Lower leg skin (tissue), 4 donors: ENCODE results near the gene DTL. TPM values are rescaled to one million over a fixed set of nuclear protein-coding genes. Genes with fewer than 3 reads are reported as not detected.

Source experiments
- DNase-seq, 2 donors: peaks; one replicate each; pipeline ENCODE4 v3.0.0-alpha.2; 2019; ENCODE audit warnings: low spot score in 2 of 2
- H3K4me3 ChIP-seq: fragments of 200-600 bp; sonication (generic); 2 replicates; pipeline ENCODE4 v1.5.1; 2017; ENCODE audit warnings: mild to moderate bottlenecking, low read depth; ENCODE audit not compliant: poor library complexity, severe bottlenecking
- POLR2A ChIP-seq, 2 donors: fragments of 450-650 bp; IDR thresholded peaks; one replicate each; pipeline ENCODE4 v1.6.1; 2016 to 2017; ENCODE audit warnings: antibody characterized with exemption in 2 of 2, mild to moderate bottlenecking in 1 of 2, moderate library complexity in 1 of 2
- WGBS, 2 donors: methylation state at CpG; one replicate each; pipeline ENCODE4 v1.1.5; 2018; 5-methylcytosine and 5-hydroxymethylcytosine counted together
- intact Hi-C: fragments of 100-400 bp; cut with DNase I; formaldehyde crosslinking; loops from one replicate; pipeline ENCODE4 v1.15.0; 2023; ENCODE audit warnings: low total_unique reads
- total RNA-seq, 4 donors: library from RNA; depleted of rRNA; stranded (reverse); fragments of >200 nt; gene quantifications; one replicate each; pipeline ENCODE4 v1.1.0, GENCODE V29; 2016
- TF ChIP-seq, protein P1 (sequence below), 3 donors: fragments of 450-650 bp; IDR thresholded peaks; one replicate each; pipeline ENCODE4 v1.5.1; 2016; ENCODE audit warnings: antibody characterized with exemption in 3 of 3, mild to moderate bottlenecking in 3 of 3, moderate library complexity in 2 of 3

DTL gene
- total RNA-seq, 4 donors from 2014 or later: 0.23 to 1.2 (median 0.90) TPM

DNA sequence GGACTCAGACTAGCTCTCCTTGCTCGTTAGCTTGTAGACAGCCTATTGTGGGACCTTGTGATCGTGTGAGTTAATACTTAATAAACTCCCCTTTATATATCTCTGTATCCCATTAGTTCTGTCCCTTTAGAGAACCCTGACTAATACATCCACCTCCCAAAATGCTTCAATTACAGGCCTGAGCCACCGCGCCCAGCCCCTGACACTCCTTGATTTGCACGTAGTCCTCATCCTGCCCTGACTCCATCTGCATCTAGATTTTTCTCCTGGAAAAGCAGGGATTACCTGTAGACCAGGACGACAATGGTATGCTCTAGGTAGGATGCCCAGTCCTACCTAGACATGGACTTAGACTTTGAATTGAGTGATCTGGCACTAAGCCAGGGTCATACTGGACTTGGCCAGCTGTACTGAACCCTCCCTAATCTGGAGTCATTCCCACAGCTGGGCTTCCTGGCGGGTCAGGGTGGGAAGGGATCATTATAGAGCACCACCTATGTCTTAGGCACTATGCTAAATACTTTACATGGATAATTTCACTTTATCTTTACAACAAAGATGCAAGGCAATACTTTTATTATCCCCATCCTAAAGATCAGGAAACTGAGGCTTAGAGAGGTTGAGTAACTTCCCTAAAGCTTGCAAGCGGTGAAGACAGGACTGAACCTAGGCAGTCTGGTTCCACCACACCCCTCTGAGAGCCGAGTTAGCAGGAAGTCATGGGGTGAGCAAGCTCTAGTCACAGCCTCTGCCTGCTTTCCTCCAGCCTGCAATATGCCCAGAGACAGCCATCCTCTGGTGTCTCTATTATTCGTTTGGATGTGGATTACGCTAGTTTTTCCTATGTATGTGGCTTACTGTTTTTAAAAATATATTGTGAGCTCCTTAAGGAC, 89.4 kb downstream of the DTL start:
- intact Hi-C loops: no loop called here
- no peak for DNase-seq
- no peak overlapping the region for H3K4me3 ChIP-seq
- TF ChIP-seq, protein P1, sequence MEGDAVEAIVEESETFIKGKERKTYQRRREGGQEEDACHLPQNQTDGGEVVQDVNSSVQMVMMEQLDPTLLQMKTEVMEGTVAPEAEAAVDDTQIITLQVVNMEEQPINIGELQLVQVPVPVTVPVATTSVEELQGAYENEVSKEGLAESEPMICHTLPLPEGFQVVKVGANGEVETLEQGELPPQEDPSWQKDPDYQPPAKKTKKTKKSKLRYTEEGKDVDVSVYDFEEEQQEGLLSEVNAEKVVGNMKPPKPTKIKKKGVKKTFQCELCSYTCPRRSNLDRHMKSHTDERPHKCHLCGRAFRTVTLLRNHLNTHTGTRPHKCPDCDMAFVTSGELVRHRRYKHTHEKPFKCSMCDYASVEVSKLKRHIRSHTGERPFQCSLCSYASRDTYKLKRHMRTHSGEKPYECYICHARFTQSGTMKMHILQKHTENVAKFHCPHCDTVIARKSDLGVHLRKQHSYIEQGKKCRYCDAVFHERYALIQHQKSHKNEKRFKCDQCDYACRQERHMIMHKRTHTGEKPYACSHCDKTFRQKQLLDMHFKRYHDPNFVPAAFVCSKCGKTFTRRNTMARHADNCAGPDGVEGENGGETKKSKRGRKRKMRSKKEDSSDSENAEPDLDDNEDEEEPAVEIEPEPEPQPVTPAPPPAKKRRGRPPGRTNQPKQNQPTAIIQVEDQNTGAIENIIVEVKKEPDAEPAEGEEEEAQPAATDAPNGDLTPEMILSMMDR (IDR thresholded peaks at IDR 0.05): no peak
- TF ChIP-seq POLR2A (IDR thresholded peaks at IDR 0.05): no peak
- 68 to 72% methylated on average over 11 of the region's 11 CpGs for WGBS, 2 donors

- 95 to 99% methylated on average over 9 of the region's 9 CpGs for WGBS, 2 donors
- intact Hi-C loops: no loop called here
- TF ChIP-seq, protein P1 (IDR thresholded peaks at IDR 0.05): no peak
- no peak for TF ChIP-seq POLR2A (IDR thresholded peaks at IDR 0.05)
- no peak for DNase-seq
- H3K4me3 ChIP-seq: no peak overlapping the region
Observed at GRCh38 chr1:212125654-212126053, 90.1 kb downstream of the DTL start.

DNA sequence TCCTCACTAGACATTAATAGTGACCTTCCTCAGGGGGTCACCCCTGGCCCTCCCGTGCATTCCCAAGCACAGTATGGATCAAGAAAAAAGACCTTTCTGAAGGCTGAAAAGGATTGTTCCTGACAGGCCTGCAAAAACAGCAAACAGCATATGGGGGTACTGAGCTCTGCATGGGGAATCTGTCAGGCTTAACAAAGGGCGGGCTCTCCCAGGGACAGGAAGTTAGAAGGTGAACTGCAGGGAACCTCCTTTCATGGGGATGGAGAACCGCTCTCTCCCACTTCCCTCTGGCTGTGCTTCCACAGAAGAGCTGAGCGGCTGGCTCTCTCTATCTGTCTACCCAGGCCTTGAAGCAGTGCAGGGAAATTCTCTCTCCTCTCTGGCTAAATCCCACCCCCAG, 91.7 kb downstream of the DTL start:
- TF ChIP-seq, protein P1 (IDR thresholded peaks at IDR 0.05): no peak
- TF ChIP-seq POLR2A (IDR thresholded peaks at IDR 0.05): no peak
- WGBS, 2 donors: 87 to 90% methylated on average over 4 of the region's 4 CpGs
- no peak for DNase-seq
- intact Hi-C loops: no loop called here
- no peak overlapping the region for H3K4me3 ChIP-seq

- H3K4me3 ChIP-seq: no peak overlapping the region
- intact Hi-C loops: no loop called here
- 95% methylated on average over 6 of the region's 6 CpGs for WGBS, 2 donors
- DNase-seq: no peak
- TF ChIP-seq POLR2A (IDR thresholded peaks at IDR 0.05): no peak
- TF ChIP-seq, protein P1 (IDR thresholded peaks at IDR 0.05): no peak
Observed at GRCh38 chr1:212129781-212130180, 94.2 kb downstream of the DTL start.

DNA sequence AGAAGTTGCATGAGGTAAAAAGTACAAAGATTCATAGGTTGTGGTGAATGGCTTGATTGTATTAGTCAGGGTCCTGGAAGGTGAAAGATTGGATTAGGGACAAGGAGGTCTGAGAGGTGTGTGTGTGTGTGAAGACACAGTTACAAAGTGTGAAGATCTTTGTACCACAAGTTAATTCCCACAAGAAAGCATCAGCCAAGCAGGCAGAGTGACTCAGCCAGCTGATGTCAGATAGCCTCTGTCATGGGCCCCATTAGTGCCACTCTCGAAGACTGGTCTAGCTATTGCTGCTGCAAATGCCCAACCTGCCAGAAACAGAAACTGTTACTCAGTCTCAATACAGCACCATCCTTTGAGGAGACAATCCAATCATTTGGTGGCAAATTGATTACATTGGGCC, 96.5 kb downstream of the DTL start:
- H3K4me3 ChIP-seq: no peak overlapping the region
- 92 to 94% methylated on average over 1 of the region's 1 CpG for WGBS, 2 donors
- intact Hi-C loops: no loop called here
- DNase-seq: no peak
- TF ChIP-seq, protein P1 (IDR thresholded peaks at IDR 0.05): no peak
- TF ChIP-seq POLR2A (IDR thresholded peaks at IDR 0.05): no peak
